ENCODE data around the gene EIF2B4.

DNA sequence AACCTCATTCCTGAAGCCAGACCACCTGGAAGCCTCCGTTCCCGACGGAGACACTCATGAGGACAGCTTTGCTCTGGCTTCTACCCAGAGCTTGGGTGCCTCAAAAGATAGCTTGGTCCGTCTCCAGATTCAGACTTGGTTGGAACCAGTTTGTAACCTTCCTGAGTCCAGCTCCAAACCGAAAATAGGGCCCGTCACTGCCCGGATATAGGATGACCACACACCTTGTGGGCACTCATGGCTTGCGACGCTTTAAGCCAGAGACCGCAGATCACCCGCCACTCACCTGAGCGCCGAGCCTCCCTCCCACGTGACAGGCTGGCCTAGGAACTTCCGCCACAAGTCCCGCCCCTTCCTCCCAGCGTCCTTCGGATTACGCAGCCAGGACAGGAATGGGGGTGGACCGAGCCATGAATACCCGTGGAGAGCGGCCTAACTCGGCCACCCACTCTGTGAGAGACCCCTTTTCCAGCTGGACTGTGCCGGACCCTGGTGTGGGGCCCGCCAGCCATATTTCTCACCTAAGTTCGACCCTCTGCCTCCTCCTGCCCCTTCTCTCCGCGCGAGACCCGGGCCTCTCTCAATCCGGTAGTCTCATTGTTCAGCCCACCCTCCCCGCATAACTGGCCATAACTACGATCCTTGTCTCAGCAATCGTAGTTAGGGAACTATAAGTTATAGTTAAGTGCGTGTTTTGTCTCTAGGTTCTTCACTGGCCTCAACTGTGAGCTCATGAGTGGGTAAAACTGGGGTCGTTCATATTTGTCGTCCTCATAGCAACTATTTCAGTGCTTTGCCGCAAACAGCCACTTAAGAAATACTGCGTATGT is 47.2 kb downstream of the EIF2B4 start, which contains the start of gene MPV17:
- TF ChIP-seq EZH2phosphoT487 (IDR thresholded peaks at IDR 0.05; ENCODE audit: low read depth), result no peak
- TF ChIP-seq, protein P1, sequence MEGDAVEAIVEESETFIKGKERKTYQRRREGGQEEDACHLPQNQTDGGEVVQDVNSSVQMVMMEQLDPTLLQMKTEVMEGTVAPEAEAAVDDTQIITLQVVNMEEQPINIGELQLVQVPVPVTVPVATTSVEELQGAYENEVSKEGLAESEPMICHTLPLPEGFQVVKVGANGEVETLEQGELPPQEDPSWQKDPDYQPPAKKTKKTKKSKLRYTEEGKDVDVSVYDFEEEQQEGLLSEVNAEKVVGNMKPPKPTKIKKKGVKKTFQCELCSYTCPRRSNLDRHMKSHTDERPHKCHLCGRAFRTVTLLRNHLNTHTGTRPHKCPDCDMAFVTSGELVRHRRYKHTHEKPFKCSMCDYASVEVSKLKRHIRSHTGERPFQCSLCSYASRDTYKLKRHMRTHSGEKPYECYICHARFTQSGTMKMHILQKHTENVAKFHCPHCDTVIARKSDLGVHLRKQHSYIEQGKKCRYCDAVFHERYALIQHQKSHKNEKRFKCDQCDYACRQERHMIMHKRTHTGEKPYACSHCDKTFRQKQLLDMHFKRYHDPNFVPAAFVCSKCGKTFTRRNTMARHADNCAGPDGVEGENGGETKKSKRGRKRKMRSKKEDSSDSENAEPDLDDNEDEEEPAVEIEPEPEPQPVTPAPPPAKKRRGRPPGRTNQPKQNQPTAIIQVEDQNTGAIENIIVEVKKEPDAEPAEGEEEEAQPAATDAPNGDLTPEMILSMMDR (IDR thresholded peaks at IDR 0.05; ENCODE audit: low read depth, low read length), result no peak
